Muscle layer of duodenum (tissue), 2 donors: Measurements from ENCODE around the gene ANGPTL4.

Source experiments
- H3K27ac ChIP-seq: one replicate; pipeline ENCODE4 v1.7.0; 2013; ENCODE audit warnings: mild to moderate bottlenecking, low read length
- H3K27me3 ChIP-seq: one replicate; pipeline ENCODE4 v1.7.0; 2013; ENCODE audit warnings: low read depth, mild to moderate bottlenecking, control low read depth, low read length
- H3K36me3 ChIP-seq, 2 donors: one replicate each; pipeline ENCODE4 v1.7.0; 2013; ENCODE audit warnings: low read length in 2 of 2, control low read depth in 1 of 2, mild to moderate bottlenecking in 1 of 2; ENCODE audit not compliant: insufficient read depth in 2 of 2, control insufficient read depth in 1 of 2
- H3K4me1 ChIP-seq, 2 donors: one replicate each; pipeline ENCODE4 v1.7.0; 2013; ENCODE audit warnings: low read length in 2 of 2, mild to moderate bottlenecking in 2 of 2, control low read depth in 1 of 2, moderate library complexity in 1 of 2; ENCODE audit not compliant: insufficient read depth in 2 of 2, control insufficient read depth in 1 of 2
- H3K4me3 ChIP-seq, 2 donors: one replicate each; pipeline ENCODE4 v1.7.0; 2013; ENCODE audit warnings: low read length in 2 of 2, low read depth in 1 of 2, mild to moderate bottlenecking in 1 of 2
- H3K9me3 ChIP-seq, 2 donors: one replicate each; pipeline ENCODE4 v1.7.0; 2013; ENCODE audit warnings: low read length in 2 of 2, control low read depth in 1 of 2, mild to moderate bottlenecking in 1 of 2; ENCODE audit not compliant: control insufficient read depth in 1 of 2
- donor health status: healthy.

Gene ANGPTL4

DNA sequence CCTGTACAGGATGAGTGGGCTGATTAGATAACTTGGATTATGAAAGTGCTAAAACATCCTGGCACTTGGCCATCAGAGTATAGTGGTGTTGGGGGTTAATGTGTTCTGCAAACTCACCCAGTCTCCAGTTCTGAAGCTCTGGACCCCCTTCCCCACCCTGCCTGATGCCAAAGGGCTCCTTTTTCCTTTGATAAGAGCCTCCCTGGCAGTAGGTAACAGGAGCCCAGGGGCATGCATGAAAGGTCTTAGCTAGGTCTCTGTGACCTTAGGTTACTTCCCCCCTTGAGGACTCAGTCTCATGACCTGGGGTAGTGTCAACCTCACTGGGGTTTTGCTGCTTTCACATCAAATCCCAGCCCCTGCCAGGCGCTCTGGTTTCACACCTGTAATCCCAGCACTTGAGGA is 40.2 kb upstream of the ANGPTL4 start:
- H3K27ac ChIP-seq, result no peak overlapping the region
- no peaks in the 10 kb centered on the region for H3K27me3 ChIP-seq
- H3K4me1 ChIP-seq, result peaks cover 9 to 34% of the 10 kb centered on the region in 2 donors
- peaks cover 6 to 7% of the 10 kb centered on the region in 2 donors for H3K36me3 ChIP-seq
- H3K4me3 ChIP-seq, result no peak overlapping the region
- no peaks in the 10 kb centered on the region for H3K9me3 ChIP-seq

DNA sequence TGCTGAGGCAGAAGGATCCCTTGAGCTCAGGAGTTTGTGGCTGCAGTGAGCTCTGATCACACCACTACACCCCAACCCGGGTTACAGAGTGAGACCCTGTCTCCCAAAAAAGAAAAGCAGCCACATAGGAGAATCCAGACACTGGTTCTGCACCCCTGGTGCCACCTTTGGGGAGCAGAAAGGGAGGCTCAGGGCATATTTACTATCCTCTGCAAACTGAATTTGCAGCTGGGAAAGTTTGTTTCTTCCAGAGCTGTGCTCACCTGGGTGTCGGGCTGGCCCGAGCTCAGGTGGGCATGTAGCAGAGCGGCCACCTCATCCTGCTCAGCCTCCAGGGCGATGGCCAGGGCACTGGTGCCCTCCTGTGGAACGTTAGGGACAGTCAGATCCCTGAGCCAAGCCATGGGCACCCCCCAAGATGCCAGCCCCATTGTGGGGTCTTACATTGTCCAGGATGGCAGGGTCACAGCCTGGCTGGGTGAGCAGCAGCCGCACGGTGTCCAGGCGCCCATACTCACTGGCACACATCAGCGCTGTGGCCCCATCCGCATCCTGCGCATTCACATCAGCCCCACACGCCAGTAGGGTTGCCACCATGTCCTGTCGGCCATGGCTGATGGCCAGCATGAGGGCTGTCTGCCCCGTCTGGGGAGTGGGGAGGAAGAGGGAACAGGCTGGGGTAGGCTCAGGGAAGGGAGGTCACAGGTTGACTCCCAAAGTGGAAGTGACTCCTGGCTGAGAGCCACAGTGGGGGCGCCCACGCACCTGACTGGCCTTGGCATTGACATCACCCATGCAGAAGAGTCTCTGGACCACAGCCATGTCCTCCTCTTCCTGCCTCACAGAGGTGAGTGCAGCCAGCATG is 39.5 kb upstream of the ANGPTL4 start:
- Histone ChIP-seq H3K4me1 (peaks cover 9 to 34% of the 10 kb centered on the region in 2 donors), H3K4me3 (no peak overlapping the region), H3K9me3 (no peaks in the 10 kb centered on the region), H3K27ac (no peak overlapping the region), H3K36me3 (peaks cover 6 to 7% of the 10 kb centered on the region in 2 donors), H3K27me3 (no peaks in the 10 kb centered on the region)

DNA sequence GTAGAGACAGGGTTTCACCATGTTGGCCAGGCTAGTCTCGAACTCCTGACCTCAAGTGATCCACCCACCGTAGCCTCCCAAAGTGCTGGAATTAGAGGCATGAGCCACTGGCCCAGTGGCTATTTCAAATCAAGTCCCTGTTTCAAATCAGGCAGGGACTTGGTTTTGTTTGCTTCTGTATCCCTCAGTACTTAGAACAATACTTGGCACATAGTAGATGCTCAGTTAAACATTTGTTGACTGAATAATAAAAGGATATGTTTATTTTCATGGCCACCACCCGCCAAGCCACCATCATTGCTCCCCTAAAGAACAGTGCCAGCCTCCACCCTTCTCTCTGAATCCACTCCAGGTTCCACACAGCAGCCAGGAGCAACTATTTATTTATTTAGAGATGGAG is 38.5 kb upstream of the ANGPTL4 start:
- Histone ChIP-seq H3K4me3 (no peak overlapping the region), H3K27ac (no peak overlapping the region), H3K9me3 (no peaks in the 10 kb centered on the region), H3K4me1 (peaks cover 9 to 24% of the 10 kb centered on the region in 2 donors), H3K36me3 (peaks cover 6 to 7% of the 10 kb centered on the region in 2 donors), H3K27me3 (no peaks in the 10 kb centered on the region)

DNA sequence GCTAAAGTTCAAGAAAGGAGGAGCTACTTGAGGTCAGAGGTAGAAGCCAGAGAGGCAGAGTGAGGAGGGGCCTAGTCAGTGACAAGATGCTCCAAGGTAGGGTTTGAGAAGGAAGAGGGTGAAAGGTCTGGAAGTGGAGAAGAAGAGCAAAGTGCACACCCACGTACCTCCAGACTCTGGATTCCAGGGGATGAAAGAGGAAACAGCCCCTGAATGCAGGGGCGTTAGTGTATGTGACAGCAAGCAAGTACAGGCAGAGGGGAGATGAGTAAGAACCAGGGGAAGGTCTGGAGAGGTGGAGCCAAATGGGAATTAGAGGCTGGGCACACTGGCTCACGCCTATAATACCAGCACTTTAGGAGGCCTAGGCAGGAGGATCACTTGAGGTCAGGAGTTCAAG is 34.0 kb upstream of the ANGPTL4 start:
- H3K27ac ChIP-seq, result no peak overlapping the region
- H3K36me3 ChIP-seq, result no peaks in the 10 kb centered on the region
- H3K4me3 ChIP-seq, result no peak overlapping the region
- peaks cover 0 to 21% of the 10 kb centered on the region in 2 donors for H3K4me1 ChIP-seq
- H3K27me3 ChIP-seq, result peaks cover 17% of the 10 kb centered on the region
- H3K9me3 ChIP-seq, result no peaks in the 10 kb centered on the region

DNA sequence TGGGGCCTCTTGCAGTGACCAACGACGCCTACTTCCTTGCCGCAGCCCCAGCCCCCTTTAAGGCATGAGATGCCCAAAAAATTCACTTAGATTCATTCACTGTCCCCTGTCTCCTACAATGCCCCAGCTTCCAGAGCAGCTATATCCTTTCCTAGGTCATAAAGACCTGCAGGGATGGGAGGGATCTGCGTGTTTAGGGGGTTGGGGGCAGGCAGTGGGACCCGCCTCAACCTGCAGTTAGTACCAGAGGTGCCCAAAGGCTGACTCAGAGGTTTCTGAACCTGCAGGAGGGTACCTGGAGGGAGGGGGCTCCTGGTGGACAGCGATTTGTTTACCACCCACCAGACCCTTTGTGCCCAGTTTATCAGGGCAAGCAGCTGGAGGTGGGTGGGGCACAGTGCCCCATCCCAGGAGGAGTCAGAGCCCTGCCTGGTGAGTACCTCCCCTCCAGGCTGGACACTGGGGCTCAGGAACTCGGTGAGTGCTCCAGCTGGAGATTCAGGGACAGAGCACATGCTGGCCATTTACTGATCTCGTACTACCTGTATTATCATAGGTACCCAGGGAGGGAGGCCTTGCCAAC is 32.6 kb upstream of the ANGPTL4 start:
- H3K27me3 ChIP-seq, result peaks cover 21% of the 10 kb centered on the region
- H3K4me1 ChIP-seq, result peaks cover 0 to 31% of the 10 kb centered on the region in 2 donors
- H3K36me3 ChIP-seq, result no peaks in the 10 kb centered on the region
- no peak overlapping the region for H3K27ac ChIP-seq
- no peaks in the 10 kb centered on the region for H3K9me3 ChIP-seq
- no peak overlapping the region for H3K4me3 ChIP-seq

DNA sequence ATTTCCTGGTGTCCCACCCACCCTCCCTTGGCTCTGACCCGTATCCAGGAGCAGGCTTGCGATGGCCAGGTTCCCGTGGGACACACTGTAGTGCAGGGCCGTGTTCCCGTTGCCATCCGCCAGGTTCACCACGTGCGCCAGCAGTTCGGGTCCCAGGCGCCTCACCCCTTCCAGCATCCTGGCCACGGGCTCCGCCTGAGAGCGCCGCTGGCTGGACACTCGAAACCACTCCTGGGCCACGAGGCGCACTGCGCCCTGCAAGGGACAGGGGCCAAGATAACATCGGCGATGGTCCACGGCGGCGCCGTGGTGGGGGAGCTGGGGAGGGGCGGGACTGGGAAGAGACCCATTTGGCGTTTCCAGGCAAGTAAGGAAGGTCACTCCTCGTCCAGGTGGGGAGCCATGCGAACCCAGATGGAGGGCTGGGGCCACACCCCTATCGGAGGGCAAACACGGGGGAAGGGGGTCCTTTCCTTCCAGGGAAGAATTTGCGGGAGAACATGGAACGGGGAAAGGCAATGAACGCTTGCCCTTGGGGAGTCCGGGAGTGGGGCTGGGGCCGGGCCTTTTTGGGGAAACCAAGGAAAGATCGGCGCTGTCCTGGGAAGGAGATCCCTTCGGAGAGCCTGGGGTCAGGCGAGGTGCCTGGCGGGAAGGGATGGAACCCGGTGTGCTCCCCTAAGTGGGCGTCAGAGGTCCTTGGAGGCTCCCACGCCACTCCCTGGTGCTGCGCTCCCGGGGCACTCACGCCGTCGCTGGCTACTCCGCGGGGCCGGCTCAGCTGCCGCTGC is 30.8 kb upstream of the ANGPTL4 start:
- H3K4me3 ChIP-seq, result peak overlapping the region in 1 of 2 donors; percentile 52
- no peaks in the 10 kb centered on the region for H3K9me3 ChIP-seq
- peaks cover 0 to 35% of the 10 kb centered on the region in 2 donors for H3K4me1 ChIP-seq
- no peak overlapping the region for H3K27ac ChIP-seq
- peaks cover 21% of the 10 kb centered on the region for H3K27me3 ChIP-seq
- no peaks in the 10 kb centered on the region for H3K36me3 ChIP-seq

DNA sequence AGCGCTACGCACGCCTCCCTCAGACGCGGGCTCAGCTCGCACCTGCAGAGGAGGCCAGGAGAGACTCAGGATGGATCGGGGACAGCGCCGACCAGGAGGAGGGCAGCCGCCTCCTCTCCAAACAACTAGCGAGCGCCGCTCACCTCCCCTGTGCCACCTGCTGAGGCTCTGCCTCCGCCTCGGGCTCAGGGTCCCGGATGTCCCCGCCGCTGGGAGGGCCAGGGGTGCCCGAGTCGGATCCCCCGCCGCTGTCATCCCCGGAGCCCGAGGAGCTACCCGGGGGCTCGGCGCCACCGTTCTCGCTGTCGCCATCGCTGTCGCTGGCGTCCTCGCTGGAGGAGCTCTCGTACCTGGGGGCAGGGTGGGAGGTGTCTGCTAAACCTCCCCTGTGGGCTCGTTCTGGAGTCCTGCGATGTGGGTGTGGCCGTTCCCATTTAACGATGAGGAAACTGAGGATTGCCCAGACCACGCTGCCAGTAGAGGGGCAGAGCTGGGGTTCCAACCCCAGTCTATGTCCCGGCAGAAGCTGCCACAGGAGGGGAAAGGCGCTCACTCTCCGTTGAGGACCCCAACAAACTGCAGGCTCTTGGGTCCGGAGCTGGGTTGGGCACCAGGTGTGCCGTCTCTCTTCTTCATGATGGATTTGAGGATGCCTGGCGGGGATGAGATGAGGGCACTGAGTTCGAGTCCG is 30.0 kb upstream of the ANGPTL4 start:
- Histone ChIP-seq H3K36me3 (no peaks in the 10 kb centered on the region), H3K27ac (no peak overlapping the region), H3K9me3 (no peaks in the 10 kb centered on the region), H3K27me3 (peaks cover 21% of the 10 kb centered on the region), H3K4me1 (peaks cover 0 to 35% of the 10 kb centered on the region in 2 donors), H3K4me3 (peak overlapping the region in 1 of 2 donors; percentile 52)

DNA sequence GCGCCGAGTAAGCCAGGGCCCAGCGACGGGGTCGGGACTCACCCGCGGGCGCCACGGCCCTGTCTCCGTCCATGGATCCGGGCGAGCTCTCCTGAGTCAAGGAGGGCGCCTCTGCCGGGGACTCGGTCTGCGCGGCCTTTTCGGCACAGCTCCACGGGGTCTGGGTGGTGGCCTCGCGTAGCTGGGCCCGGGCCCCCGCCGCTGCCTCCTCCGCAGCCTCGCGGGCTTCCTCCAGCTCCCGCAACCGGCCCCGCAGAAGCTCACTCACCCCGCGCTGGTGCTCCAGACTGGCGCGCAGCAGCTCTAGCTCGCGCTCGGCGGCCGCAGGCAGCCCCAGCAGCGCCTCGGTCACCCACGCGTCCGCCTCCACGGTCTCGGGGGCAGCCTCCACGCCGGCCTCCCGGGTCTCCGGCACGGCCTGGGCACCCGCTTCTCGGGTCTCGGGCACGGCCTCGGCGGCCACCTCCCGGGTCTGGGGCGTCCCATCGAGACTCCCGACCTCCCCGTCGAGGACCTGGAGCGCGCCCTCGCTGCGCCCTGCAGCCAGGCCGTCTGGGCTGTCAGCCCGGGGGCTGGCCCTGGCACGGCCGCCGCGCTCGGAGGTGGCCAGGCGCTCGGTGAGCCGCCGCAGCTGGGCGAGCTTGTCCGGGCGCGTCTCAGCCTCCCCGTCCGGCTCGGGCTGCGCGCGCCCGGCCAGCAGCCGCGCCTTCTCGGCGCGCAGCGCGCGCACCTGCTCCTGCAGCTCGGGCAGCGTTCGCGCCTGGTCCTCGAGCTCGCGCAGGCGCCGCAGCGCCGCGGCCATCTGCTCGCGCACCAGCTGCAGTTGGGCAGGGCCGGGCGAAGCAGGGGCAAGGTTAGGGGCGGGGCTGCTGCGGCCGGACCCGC is 29.3 kb upstream of the ANGPTL4 start:
- Histone ChIP-seq H3K4me1 (peaks cover 0 to 35% of the 10 kb centered on the region in 2 donors), H3K36me3 (no peaks in the 10 kb centered on the region), H3K9me3 (no peaks in the 10 kb centered on the region), H3K27me3 (peaks cover 21% of the 10 kb centered on the region), H3K4me3 (peak overlapping the region in 1 of 2 donors; percentile 52), H3K27ac (no peak overlapping the region)

DNA sequence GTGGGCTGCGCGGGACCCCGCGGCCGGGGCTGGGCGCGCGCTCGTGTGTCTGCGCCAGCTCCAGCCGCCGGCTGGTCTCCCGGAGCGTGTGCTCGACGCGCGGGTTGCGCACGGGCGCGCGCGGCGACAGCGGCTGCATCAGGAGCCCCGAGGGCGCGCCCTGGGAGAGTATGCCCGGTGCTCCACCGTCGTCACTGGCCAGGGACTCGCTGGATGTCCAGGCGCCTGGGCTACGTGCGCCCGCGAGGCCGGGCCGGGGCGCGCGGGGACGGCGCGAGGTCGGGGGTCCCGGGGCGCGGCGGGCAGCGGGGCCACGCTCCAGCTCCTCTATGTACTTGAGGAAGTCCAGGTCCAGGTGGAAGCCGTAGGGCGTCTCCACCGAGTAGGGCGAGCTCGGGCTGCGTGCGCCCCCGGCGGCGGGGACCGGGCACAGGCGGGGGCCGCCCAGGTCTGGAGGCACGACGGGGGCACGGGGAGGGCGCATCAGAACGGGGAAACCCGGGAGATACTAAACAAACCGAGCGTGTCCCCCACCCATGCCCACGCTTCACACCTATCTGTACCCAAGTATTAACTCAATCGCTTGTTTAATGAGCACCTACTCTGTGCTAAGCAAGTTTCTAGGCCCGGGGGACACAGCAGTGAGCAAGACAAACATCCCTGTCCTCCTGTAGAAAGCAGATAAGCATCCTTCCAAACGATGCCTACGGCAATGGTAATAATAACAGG is 28.4 kb upstream of the ANGPTL4 start:
- no peaks in the 10 kb centered on the region for H3K36me3 ChIP-seq
- peaks cover 0 to 35% of the 10 kb centered on the region in 2 donors for H3K4me1 ChIP-seq
- no peaks in the 10 kb centered on the region for H3K9me3 ChIP-seq
- H3K4me3 ChIP-seq, result peak overlapping the region in 1 of 2 donors; percentile 52
- peaks cover 21% of the 10 kb centered on the region for H3K27me3 ChIP-seq
- H3K27ac ChIP-seq, result no peak overlapping the region
